Measurements from ENCODE around the gene KRTAP2-1. TPM values are rescaled to one million over a fixed set of nuclear protein-coding genes. Genes with fewer than 3 reads are reported as not detected.
"Not testable (repeated sequence)": the region's sequence is repeated elsewhere in the genome, so short reads cannot be mapped to it uniquely, and the experiment has no call there.

The KRTAP2-1 gene
- total and polyA plus RNA-seq, 12 donors, result not detected

- 77 to 83% (median 82%) methylated on average over 4 of the region's 4 CpGs for WGBS, 4 donors
- DNase-seq, result no peak
- no peak overlapping the region for H3K4me3 ChIP-seq
- no peaks in the 10 kb centered on the region for H3K9me3 ChIP-seq (replicated peaks in 1 of 3)
- TF ChIP-seq, protein P1, sequence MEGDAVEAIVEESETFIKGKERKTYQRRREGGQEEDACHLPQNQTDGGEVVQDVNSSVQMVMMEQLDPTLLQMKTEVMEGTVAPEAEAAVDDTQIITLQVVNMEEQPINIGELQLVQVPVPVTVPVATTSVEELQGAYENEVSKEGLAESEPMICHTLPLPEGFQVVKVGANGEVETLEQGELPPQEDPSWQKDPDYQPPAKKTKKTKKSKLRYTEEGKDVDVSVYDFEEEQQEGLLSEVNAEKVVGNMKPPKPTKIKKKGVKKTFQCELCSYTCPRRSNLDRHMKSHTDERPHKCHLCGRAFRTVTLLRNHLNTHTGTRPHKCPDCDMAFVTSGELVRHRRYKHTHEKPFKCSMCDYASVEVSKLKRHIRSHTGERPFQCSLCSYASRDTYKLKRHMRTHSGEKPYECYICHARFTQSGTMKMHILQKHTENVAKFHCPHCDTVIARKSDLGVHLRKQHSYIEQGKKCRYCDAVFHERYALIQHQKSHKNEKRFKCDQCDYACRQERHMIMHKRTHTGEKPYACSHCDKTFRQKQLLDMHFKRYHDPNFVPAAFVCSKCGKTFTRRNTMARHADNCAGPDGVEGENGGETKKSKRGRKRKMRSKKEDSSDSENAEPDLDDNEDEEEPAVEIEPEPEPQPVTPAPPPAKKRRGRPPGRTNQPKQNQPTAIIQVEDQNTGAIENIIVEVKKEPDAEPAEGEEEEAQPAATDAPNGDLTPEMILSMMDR (IDR thresholded peaks at IDR 0.05), result no peak
- no peak for TF ChIP-seq POLR2A (IDR thresholded peaks at IDR 0.05)
- no peaks in the 10 kb centered on the region for H3K36me3 ChIP-seq (replicated peaks in 1 of 2)
- H3K27me3 ChIP-seq, result peaks cover 5% of the 10 kb centered on the region
- no peak overlapping the region for H3K27ac ChIP-seq
- intact Hi-C loops (cut with DNase I), result no loop called here
- no peaks in the 10 kb centered on the region for H3K4me1 ChIP-seq (replicated peaks in 1 of 2)
These were observed 45.3 kb downstream of the KRTAP2-1 start for GRCh38 chr17:41001795-41002194.

- intact Hi-C loops (cut with DNase I); DNase-seq; H3K36me3 ChIP-seq (replicated peaks in 1 of 2); H3K27ac ChIP-seq; H3K4me1 ChIP-seq (replicated peaks in 1 of 2); H3K9me3 ChIP-seq (replicated peaks in 1 of 3); H3K27me3 ChIP-seq; H3K4me3 ChIP-seq: not testable (repeated sequence)
- 74 to 87% (median 86%) methylated on average over 5 to 6 of the region's 6 CpGs for WGBS, 4 donors
These were observed 47.6 kb downstream of the KRTAP2-1 start, which contains the start of gene KRTAP3-2 for GRCh38 chr17:40999563-40999962. Gene KRTAP3-2, minus strand, starts transcription at chr17:40999906. Its CDS starts 53 bp downstream, at chr17:40999853.

- H3K9me3 ChIP-seq (replicated peaks in 1 of 3), result no peaks in the 10 kb centered on the region
- no peak for TF ChIP-seq POLR2A (IDR thresholded peaks at IDR 0.05)
- TF ChIP-seq, protein P1 (IDR thresholded peaks at IDR 0.05), result no peak
- 53 to 73% (median 62%) methylated on average over 2 of the region's 2 CpGs for WGBS, 4 donors
These were observed 49.8 kb downstream of the KRTAP2-1 start for GRCh38 chr17:40997361-40997760.

GRCh38 chr17:40996829-40997228 lies 50.3 kb downstream of the KRTAP2-1 start:
- intact Hi-C loops (cut with DNase I), result no loop called here
- Histone ChIP-seq H3K27ac (no peak overlapping the region), H3K36me3 (replicated peaks in 1 of 2) (no peaks in the 10 kb centered on the region), H3K9me3 (replicated peaks in 1 of 3) (no peaks in the 10 kb centered on the region), H3K4me3 (no peak overlapping the region), H3K27me3 (peaks cover 5% of the 10 kb centered on the region), H3K4me1 (replicated peaks in 1 of 2) (no peaks in the 10 kb centered on the region)
- no peak for DNase-seq
- WGBS, 4 donors, result 81 to 86% (median 83%) methylated on average over 4 of the region's 4 CpGs
- TF ChIP-seq, protein P1 (IDR thresholded peaks at IDR 0.05), result no peak
- no peak for TF ChIP-seq POLR2A (IDR thresholded peaks at IDR 0.05)

More at GRCh38 chr17:40997361-40997760, 49.8 kb downstream of the KRTAP2-1 start:
- intact Hi-C loops (cut with DNase I), result no loop called here
- no peak for DNase-seq
- Histone ChIP-seq H3K4me3 (no peak overlapping the region), H3K27me3 (peaks cover 5% of the 10 kb centered on the region), H3K27ac (no peak overlapping the region), H3K36me3 (replicated peaks in 1 of 2) (no peaks in the 10 kb centered on the region), H3K4me1 (replicated peaks in 1 of 2) (no peaks in the 10 kb centered on the region)

Small RNAs within 50 kb of the gene (small RNA-seq; reads per million reads assigned to genes)
- 0 reads per million in 2 donors for gene KRTAP3-4P

Other genes with a start within 250 kb of the KRTAP2-1 start
Only the 30 nearest of the 37 such genes appear.
- not detected for gene KRT12, start 180.1 kb downstream of the KRTAP2-1 start, total RNA-seq
- gene KRT12, start 180.1 kb downstream of the KRTAP2-1 start, polyA plus RNA-seq, result not detected
- gene KRT20, start 162.1 kb downstream of the KRTAP2-1 start, total RNA-seq, result under 1 TPM in 2 of 9 donors, not detected in 7; 0.23 to 0.50 TPM
- gene KRT20, start 162.1 kb downstream of the KRTAP2-1 start, polyA plus RNA-seq, result under 1 TPM in 2 of 3 donors, not detected in 1; 0.27 to 0.64 TPM
- gene KRT23, start 109.7 kb downstream of the KRTAP2-1 start, total RNA-seq, result not detected
- under 1 TPM in 1 of 3 donors, not detected in 2; 0.03 TPM for gene KRT23, start 109.7 kb downstream of the KRTAP2-1 start, polyA plus RNA-seq
- not detected for gene KRT39, start 80.4 kb downstream of the KRTAP2-1 start, total RNA-seq
- under 1 TPM in 1 of 3 donors, not detected in 2; 0.17 TPM for gene KRT39, start 80.4 kb downstream of the KRTAP2-1 start, polyA plus RNA-seq
- not detected for gene KRT40, start 63.0 kb downstream of the KRTAP2-1 start, total RNA-seq
- gene KRT40, start 63.0 kb downstream of the KRTAP2-1 start, polyA plus RNA-seq, result not detected
- not detected for gene KRTAP3-3, start 53.2 kb downstream of the KRTAP2-1 start, total RNA-seq
- not detected for gene KRTAP3-3, start 53.2 kb downstream of the KRTAP2-1 start, polyA plus RNA-seq
- not detected for gene KRTAP3-2, start 47.4 kb downstream of the KRTAP2-1 start, total RNA-seq
- not detected for gene KRTAP3-2, start 47.4 kb downstream of the KRTAP2-1 start, polyA plus RNA-seq
- gene KRTAP3-1, start 38.2 kb downstream of the KRTAP2-1 start, total RNA-seq, result not detected
- gene KRTAP3-1, start 38.2 kb downstream of the KRTAP2-1 start, polyA plus RNA-seq, result not detected
- gene KRTAP1-5, start 20.1 kb downstream of the KRTAP2-1 start, total RNA-seq, result not detected
- not detected for gene KRTAP1-5, start 20.1 kb downstream of the KRTAP2-1 start, polyA plus RNA-seq
- not detected for gene KRTAP1-4, start 17.1 kb downstream of the KRTAP2-1 start, total RNA-seq
- not detected for gene KRTAP1-4, start 17.1 kb downstream of the KRTAP2-1 start, polyA plus RNA-seq
- gene KRTAP1-3, start 12.4 kb downstream of the KRTAP2-1 start, total RNA-seq, result not detected
- gene KRTAP1-3, start 12.4 kb downstream of the KRTAP2-1 start, polyA plus RNA-seq, result not detected
- not detected for gene KRTAP1-1, start 5.9 kb downstream of the KRTAP2-1 start, total RNA-seq
- not detected for gene KRTAP1-1, start 5.9 kb downstream of the KRTAP2-1 start, polyA plus RNA-seq
- not detected for gene KRTAP2-2, start 7.9 kb upstream of the KRTAP2-1 start, total RNA-seq
- gene KRTAP2-2, start 7.9 kb upstream of the KRTAP2-1 start, polyA plus RNA-seq, result not detected
- not detected for gene KRTAP2-3, start 12.8 kb upstream of the KRTAP2-1 start, total RNA-seq
- gene KRTAP2-3, start 12.8 kb upstream of the KRTAP2-1 start, polyA plus RNA-seq, result not detected
- gene KRTAP2-4, start 18.6 kb upstream of the KRTAP2-1 start, total RNA-seq, result not detected
- not detected for gene KRTAP2-4, start 18.6 kb upstream of the KRTAP2-1 start, polyA plus RNA-seq
- not detected for gene KRTAP4-7, start 36.8 kb upstream of the KRTAP2-1 start, total RNA-seq
- gene KRTAP4-7, start 36.8 kb upstream of the KRTAP2-1 start, polyA plus RNA-seq, result not detected
- gene KRTAP4-8, start 50.8 kb upstream of the KRTAP2-1 start, total RNA-seq, result not detected
- not detected for gene KRTAP4-8, start 50.8 kb upstream of the KRTAP2-1 start, polyA plus RNA-seq
- gene KRTAP4-16, start 54.9 kb upstream of the KRTAP2-1 start, total RNA-seq, result not detected
- not detected for gene KRTAP4-16, start 54.9 kb upstream of the KRTAP2-1 start, polyA plus RNA-seq
- not detected for gene KRTAP4-9, start 58.1 kb upstream of the KRTAP2-1 start, total RNA-seq
- not detected for gene KRTAP4-9, start 58.1 kb upstream of the KRTAP2-1 start, polyA plus RNA-seq
- not detected for gene KRTAP4-11, start 71.1 kb upstream of the KRTAP2-1 start, total RNA-seq
- gene KRTAP4-11, start 71.1 kb upstream of the KRTAP2-1 start, polyA plus RNA-seq, result not detected
- not detected for gene KRTAP4-12, start 76.9 kb upstream of the KRTAP2-1 start, total RNA-seq
- not detected for gene KRTAP4-12, start 76.9 kb upstream of the KRTAP2-1 start, polyA plus RNA-seq
- not detected for gene KRTAP4-6, start 93.2 kb upstream of the KRTAP2-1 start, total RNA-seq
- gene KRTAP4-6, start 93.2 kb upstream of the KRTAP2-1 start, polyA plus RNA-seq, result not detected
- gene KRTAP4-5, start 102.5 kb upstream of the KRTAP2-1 start, total RNA-seq, result not detected
- gene KRTAP4-5, start 102.5 kb upstream of the KRTAP2-1 start, polyA plus RNA-seq, result not detected
- gene KRTAP4-4, start 113.4 kb upstream of the KRTAP2-1 start, total RNA-seq, result not detected
- not detected for gene KRTAP4-4, start 113.4 kb upstream of the KRTAP2-1 start, polyA plus RNA-seq
- not detected for gene KRTAP4-3, start 120.9 kb upstream of the KRTAP2-1 start, total RNA-seq
- not detected for gene KRTAP4-3, start 120.9 kb upstream of the KRTAP2-1 start, polyA plus RNA-seq
- gene KRTAP4-2, start 130.9 kb upstream of the KRTAP2-1 start, total RNA-seq, result not detected
- not detected for gene KRTAP4-2, start 130.9 kb upstream of the KRTAP2-1 start, polyA plus RNA-seq
- gene KRTAP4-1, start 137.6 kb upstream of the KRTAP2-1 start, total RNA-seq, result not detected
- not detected for gene KRTAP4-1, start 137.6 kb upstream of the KRTAP2-1 start, polyA plus RNA-seq
- not detected for gene KRTAP9-1, start 142.6 kb upstream of the KRTAP2-1 start, total RNA-seq
- gene KRTAP9-1, start 142.6 kb upstream of the KRTAP2-1 start, polyA plus RNA-seq, result not detected
- not detected for gene KRTAP9-2, start 179.3 kb upstream of the KRTAP2-1 start, total RNA-seq
- not detected for gene KRTAP9-2, start 179.3 kb upstream of the KRTAP2-1 start, polyA plus RNA-seq
- gene KRTAP9-3, start 185.1 kb upstream of the KRTAP2-1 start, total RNA-seq, result not detected
- gene KRTAP9-3, start 185.1 kb upstream of the KRTAP2-1 start, polyA plus RNA-seq, result not detected